Activated CD4-positive, alpha-beta T cell treated with anti-CD3 and anti-CD28 coated beads, Interleukin-2, amount 10 ng/mL, durations not matched to agents 24 days and 14 days (primary cell): Measurements from ENCODE around the gene NHSL1. TPM values are rescaled to one million over a fixed set of nuclear protein-coding genes. Genes with fewer than 3 reads are reported as not detected.

Experiments used
- DNase-seq: peaks from one replicate; pipeline ENCODE4 v3.0.0; 2022
- H3K27ac Mint-ChIP-seq: one replicate; pipeline ENCODE4 v1.8.0; 2022; ENCODE audit warnings: mild to moderate bottlenecking, mixed read lengths
- H3K27me3 Mint-ChIP-seq: one replicate; pipeline ENCODE4 v1.8.0; 2022; ENCODE audit warnings: mixed read lengths
- H3K36me3 Mint-ChIP-seq: one replicate; pipeline ENCODE4 v1.8.0; 2022; ENCODE audit warnings: low read depth, mild to moderate bottlenecking, mixed read lengths
- H3K4me1 Mint-ChIP-seq: one replicate; pipeline ENCODE4 v1.8.0; 2021; ENCODE audit warnings: mixed read lengths
- H3K4me3 Mint-ChIP-seq: one replicate; pipeline ENCODE4 v1.8.0; 2022; ENCODE audit warnings: mild to moderate bottlenecking, moderate library complexity, mixed read lengths
- H3K9me3 Mint-ChIP-seq: one replicate; pipeline ENCODE4 v1.8.0; 2021; ENCODE audit warnings: mixed read lengths
- intact Hi-C: fragments of 100-400 bp; cut with micrococcal nuclease; formaldehyde crosslinking; loops from one replicate; pipeline ENCODE4 v1.15.1; 2023
- total RNA-seq: library from RNA; stranded (reverse); gene quantifications from 2 replicates; pipeline ENCODE4 v1.2.3, GENCODE V29; 2022

The NHSL1 gene
- total RNA-seq, 1 donor from 2014 or later, result 0.63 TPM

DNA sequence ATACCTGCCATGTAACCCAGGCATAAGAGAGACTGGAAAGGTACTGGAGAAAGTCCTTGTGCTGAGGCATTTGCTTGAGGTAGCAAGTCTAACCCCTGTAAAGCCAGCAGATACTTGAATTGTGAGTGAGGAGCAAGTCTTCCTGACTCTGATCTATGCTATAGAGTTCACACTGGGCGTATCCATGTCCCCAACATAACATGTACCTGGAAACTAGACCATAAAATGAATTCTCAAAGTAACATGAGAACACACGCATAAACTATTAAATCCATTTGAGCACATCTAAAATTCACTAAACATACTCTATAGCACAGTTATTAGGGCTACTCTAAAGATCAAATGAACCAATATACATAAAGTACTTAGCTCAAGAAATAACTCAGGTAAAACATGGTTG is 2.0 kb downstream of the NHSL1 start:
- Mint-ChIP-seq H3K27ac (no peak overlapping the region), H3K4me3 (no peak overlapping the region), H3K36me3 (no peaks in the 10 kb centered on the region), H3K4me1 (no peaks in the 10 kb centered on the region), H3K9me3 (no peaks in the 10 kb centered on the region), H3K27me3 (peaks cover 31% of the 10 kb centered on the region)
- intact Hi-C loops, result no loop called here
- DNase-seq, result no peak

DNA sequence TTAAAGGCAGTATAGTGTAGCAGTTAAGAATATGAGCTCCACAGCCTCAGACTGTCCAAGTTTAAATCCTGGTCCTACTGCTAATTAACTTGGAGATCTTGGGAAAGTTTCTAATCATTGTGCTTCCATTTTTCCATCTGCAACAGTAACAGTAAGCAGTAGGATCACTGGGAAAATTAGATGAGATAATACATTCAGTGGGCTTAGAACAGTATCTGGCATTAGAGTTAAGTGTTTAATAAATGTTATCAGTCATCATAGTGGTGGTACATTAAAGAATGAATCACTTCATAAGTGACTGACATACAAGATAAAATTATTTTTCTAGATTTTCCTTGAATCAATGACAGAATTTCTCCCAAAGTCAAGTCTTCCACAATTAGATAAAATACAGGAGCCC is 5.0 kb downstream of the NHSL1 start:
- Mint-ChIP-seq H3K27ac (no peak overlapping the region), H3K36me3 (no peaks in the 10 kb centered on the region), H3K9me3 (no peaks in the 10 kb centered on the region), H3K4me3 (no peak overlapping the region), H3K4me1 (no peaks in the 10 kb centered on the region), H3K27me3 (peaks cover 30% of the 10 kb centered on the region)
- intact Hi-C loops, result no loop called here
- no peak for DNase-seq

GRCh38 chr6:138493413-138493812 is 5.9 kb downstream of the NHSL1 start:
- Mint-ChIP-seq H3K27ac (no peak overlapping the region), H3K4me1 (no peaks in the 10 kb centered on the region), H3K27me3 (peaks cover 26% of the 10 kb centered on the region)

GRCh38 chr6:138492871-138493270 is 6.4 kb downstream of the NHSL1 start:
- Mint-ChIP-seq H3K4me3 (no peak overlapping the region), H3K36me3 (no peaks in the 10 kb centered on the region)

More at GRCh38 chr6:138493413-138493812, 5.9 kb downstream of the NHSL1 start:
- H3K9me3 Mint-ChIP-seq, result no peaks in the 10 kb centered on the region
- intact Hi-C loops, result no loop called here
- H3K4me3 Mint-ChIP-seq, result no peak overlapping the region
- no peaks in the 10 kb centered on the region for H3K36me3 Mint-ChIP-seq
- DNase-seq, result no peak

DNA sequence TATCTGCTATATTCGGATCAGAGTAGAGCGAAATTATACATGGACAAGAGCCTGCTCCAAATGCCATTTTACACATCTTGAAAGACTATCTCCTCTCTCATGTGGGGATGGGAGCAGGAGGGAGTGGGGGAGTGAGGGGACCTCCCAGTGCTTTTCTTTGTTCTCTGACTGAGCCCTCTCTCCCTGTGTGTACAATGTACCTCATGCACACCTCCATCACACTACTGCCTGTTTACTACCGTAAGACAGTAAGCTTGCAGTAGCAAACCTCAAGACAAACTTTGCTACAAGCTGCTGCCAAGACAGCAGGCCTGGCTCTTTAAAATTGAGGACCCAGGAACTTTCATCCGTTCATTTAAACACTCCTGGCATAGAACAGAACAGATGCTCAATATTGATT is 7.2 kb downstream of the NHSL1 start:
- no peaks in the 10 kb centered on the region for H3K36me3 Mint-ChIP-seq
- DNase-seq, result no peak
- no peak overlapping the region for H3K27ac Mint-ChIP-seq
- no peaks in the 10 kb centered on the region for H3K4me1 Mint-ChIP-seq
- peaks cover 23% of the 10 kb centered on the region for H3K27me3 Mint-ChIP-seq
- no peak overlapping the region for H3K4me3 Mint-ChIP-seq
- intact Hi-C loops, result no loop called here
- no peaks in the 10 kb centered on the region for H3K9me3 Mint-ChIP-seq

More at GRCh38 chr6:138492871-138493270, 6.4 kb downstream of the NHSL1 start:
- intact Hi-C loops, result no loop called here
- no peak for DNase-seq
- peaks cover 25% of the 10 kb centered on the region for H3K27me3 Mint-ChIP-seq
- no peaks in the 10 kb centered on the region for H3K9me3 Mint-ChIP-seq
- H3K4me1 Mint-ChIP-seq, result no peaks in the 10 kb centered on the region
- no peak overlapping the region for H3K27ac Mint-ChIP-seq

DNA sequence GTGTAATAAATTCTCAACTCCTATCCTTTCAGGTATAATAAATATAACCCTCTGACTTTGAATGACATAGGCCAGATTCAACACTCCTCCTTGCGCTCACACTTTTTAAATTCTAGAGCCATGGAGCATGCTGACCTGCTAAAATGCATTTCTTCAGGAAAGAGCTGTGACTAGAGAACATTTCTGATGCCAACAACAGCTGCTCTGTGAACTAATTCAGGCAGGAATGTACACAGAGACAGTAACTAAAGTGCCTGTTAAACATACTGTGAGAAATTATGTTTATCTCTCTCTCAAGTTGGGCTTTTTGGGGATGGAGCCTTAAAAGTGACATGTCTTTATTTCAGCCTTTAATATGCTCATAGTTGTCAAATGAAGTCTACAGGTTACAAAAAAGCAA is 8.3 kb downstream of the NHSL1 start:
- no peak overlapping the region for H3K4me3 Mint-ChIP-seq

DNA sequence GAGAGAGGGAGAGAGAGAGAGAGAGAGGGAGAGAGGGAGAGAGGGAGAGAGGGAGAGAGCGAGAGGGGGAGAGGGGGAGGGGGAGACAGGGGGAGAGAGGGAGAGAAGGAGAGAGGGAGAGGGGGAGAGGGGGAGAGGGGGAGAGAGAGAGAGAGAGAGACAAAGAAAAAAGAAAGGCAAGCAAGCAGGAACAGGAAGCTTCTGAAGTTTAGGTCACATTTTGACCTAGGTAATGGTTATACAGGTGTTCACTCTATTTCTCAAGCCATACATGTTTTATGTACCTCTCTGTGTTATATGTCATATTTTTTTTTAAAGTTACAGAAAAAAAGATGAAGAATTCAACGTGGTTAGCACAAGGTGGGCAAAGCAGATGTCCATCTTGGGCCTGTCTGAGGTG is 9.4 kb downstream of the NHSL1 start:
- Mint-ChIP-seq H3K27me3 (peaks cover 26% of the 10 kb centered on the region), H3K4me3 (no peak overlapping the region), H3K27ac (no peak overlapping the region), H3K4me1 (peaks cover 7% of the 10 kb centered on the region), H3K9me3 (no peaks in the 10 kb centered on the region), H3K36me3 (no peaks in the 10 kb centered on the region)
- intact Hi-C loops, result no loop called here
- DNase-seq, result no peak

More for the DNA sequence above, 8.3 kb downstream of the NHSL1 start:
- intact Hi-C loops, result no loop called here
- Mint-ChIP-seq H3K4me1 (peaks cover 7% of the 10 kb centered on the region), H3K27me3 (peaks cover 26% of the 10 kb centered on the region), H3K36me3 (no peaks in the 10 kb centered on the region), H3K27ac (no peak overlapping the region), H3K9me3 (no peaks in the 10 kb centered on the region)
- no peak for DNase-seq

GRCh38 chr6:138487102-138487604 is 12.1 kb downstream of the NHSL1 start:
- DNase-seq, result no peak
- intact Hi-C loops, result no loop called here
- Mint-ChIP-seq H3K27ac (no peak overlapping the region), H3K9me3 (no peaks in the 10 kb centered on the region), H3K4me1 (peaks cover 7% of the 10 kb centered on the region), H3K36me3 (no peaks in the 10 kb centered on the region), H3K4me3 (no peak overlapping the region), H3K27me3 (peaks cover 11% of the 10 kb centered on the region)

- Mint-ChIP-seq H3K9me3 (no peaks in the 10 kb centered on the region), H3K36me3 (no peaks in the 10 kb centered on the region), H3K4me1 (peaks cover 7% of the 10 kb centered on the region), H3K27ac (no peak overlapping the region), H3K4me3 (no peak overlapping the region), H3K27me3 (peaks cover 6% of the 10 kb centered on the region)
- DNase-seq, result no peak
- intact Hi-C loops, result no loop called here
Measured at GRCh38 chr6:138486249-138487101, 12.8 kb downstream of the NHSL1 start.

GRCh38 chr6:138485586-138486248 is 13.6 kb downstream of the NHSL1 start:
- no peak overlapping the region for H3K27ac Mint-ChIP-seq
- H3K27me3 Mint-ChIP-seq, result peaks cover 6% of the 10 kb centered on the region
- H3K4me3 Mint-ChIP-seq, result no peak overlapping the region
- H3K36me3 Mint-ChIP-seq, result no peaks in the 10 kb centered on the region
- no peak for DNase-seq
- intact Hi-C loops, result no loop called here
- H3K9me3 Mint-ChIP-seq, result no peaks in the 10 kb centered on the region
- H3K4me1 Mint-ChIP-seq, result peaks cover 7% of the 10 kb centered on the region

GRCh38 chr6:138485005-138485545 is 14.2 kb downstream of the NHSL1 start:
- peaks cover 6% of the 10 kb centered on the region for H3K27me3 Mint-ChIP-seq
- no peak for DNase-seq
- H3K9me3 Mint-ChIP-seq, result no peaks in the 10 kb centered on the region
- H3K27ac Mint-ChIP-seq, result no peak overlapping the region
- H3K36me3 Mint-ChIP-seq, result no peaks in the 10 kb centered on the region
- H3K4me3 Mint-ChIP-seq, result no peak overlapping the region
- intact Hi-C loops, result no loop called here
- H3K4me1 Mint-ChIP-seq, result peaks cover 7% of the 10 kb centered on the region

- Mint-ChIP-seq H3K4me1 (peaks cover 7% of the 10 kb centered on the region), H3K4me3 (no peak overlapping the region), H3K27me3 (peaks cover 8% of the 10 kb centered on the region), H3K36me3 (no peaks in the 10 kb centered on the region), H3K27ac (no peak overlapping the region), H3K9me3 (no peaks in the 10 kb centered on the region)
- no peak for DNase-seq
- intact Hi-C loops, result no loop called here
Measured at GRCh38 chr6:138484018-138484731, 15.1 kb downstream of the NHSL1 start.

- intact Hi-C loops, result no loop called here
- H3K4me1 Mint-ChIP-seq, result peaks cover 7% of the 10 kb centered on the region
- H3K27me3 Mint-ChIP-seq, result peaks cover 5% of the 10 kb centered on the region
- H3K9me3 Mint-ChIP-seq, result no peaks in the 10 kb centered on the region
- no peak for DNase-seq
- no peaks in the 10 kb centered on the region for H3K36me3 Mint-ChIP-seq
- H3K4me3 Mint-ChIP-seq, result no peak overlapping the region
- H3K27ac Mint-ChIP-seq, result no peak overlapping the region
Measured at GRCh38 chr6:138482816-138483215, 16.5 kb downstream of the NHSL1 start.
